ENCODE data around the gene ELMO3. TPM values are rescaled to one million over a fixed set of nuclear protein-coding genes. Genes with fewer than 3 reads are reported as not detected.

ELMO3 gene
- total and polyA plus RNA-seq, 4 donors: 1.7 to 3.8 (median 3.1) TPM

GRCh38 chr16:67170168-67170948, 28.6 kb upstream of the ELMO3 start, which contains the start of gene NOL3:
Gene NOL3 (plus strand): TSS chr16:67170538.
- H3K4me3 ChIP-seq (ENCODE audit: low read depth in 1 of 3, low read length in 3 of 3): peak within 1 kb of the TSS in 2 of 3 donors; percentile 49 to 60

GRCh38 chr16:67170949-67171649, 27.8 kb upstream of the ELMO3 start:
- no peaks in the 10 kb centered on the region for H3K27me3 ChIP-seq (ENCODE audit: control insufficient read depth in 4 of 4, insufficient read depth in 4 of 4, low read length in 3 of 4)
- DNase-seq (ENCODE audit: low spot score): no peak
- peak overlapping the region; percentile 13 to 65 for H3K9ac ChIP-seq (ENCODE audit: low read depth in 1 of 2, low read length in 2 of 2)
- peaks cover 0 to 2% (median 0%) of the 10 kb centered on the region in 4 donors for H3K36me3 ChIP-seq (ENCODE audit: control insufficient read depth in 4 of 4, insufficient read depth in 3 of 4, low read depth in 1 of 4, low read length in 3 of 4)
- H3K9me3 ChIP-seq (ENCODE audit: control insufficient read depth in 4 of 4, low read length in 3 of 4): no peaks in the 10 kb centered on the region
- WGBS: 67% methylated on average over 14 of the region's 14 CpGs
- peaks cover 11 to 26% (median 19%) of the 10 kb centered on the region in 4 donors for H3K4me1 ChIP-seq (ENCODE audit: control insufficient read depth in 4 of 4, insufficient read depth in 4 of 4, low read length in 3 of 4)
- H3K4me3 ChIP-seq (ENCODE audit: low read depth in 1 of 3, low read length in 3 of 3): peak overlapping the region in 1 of 3 donors; percentile 60
- H3K27ac ChIP-seq (ENCODE audit: low read depth in 1 of 2, low read length in 2 of 2): peak overlapping the region in 1 of 2 donors; percentile 60
- TF ChIP-seq HNF4G (IDR thresholded peaks at IDR 0.05) (no peak), EGR1 (IDR thresholded peaks at IDR 0.05; ENCODE audit: low read depth in 2 of 2) (no peak), NR2F2 (IDR thresholded peaks at IDR 0.05) (peak; percentile 26)

More at GRCh38 chr16:67170168-67170948, 28.6 kb upstream of the ELMO3 start, which contains the start of gene NOL3:
- Histone ChIP-seq H3K27ac (ENCODE audit: low read depth in 1 of 2, low read length in 2 of 2) (peak within 1 kb of the TSS in 1 of 2 donors; percentile 60), H3K4me1 (ENCODE audit: control insufficient read depth in 4 of 4, insufficient read depth in 4 of 4, low read length in 3 of 4) (peaks cover 11 to 27% (median 19%) of the 10 kb centered on the region in 4 donors), H3K9me3 (ENCODE audit: control insufficient read depth in 4 of 4, low read length in 3 of 4) (no peaks in the 10 kb centered on the region), H3K36me3 (ENCODE audit: control insufficient read depth in 4 of 4, insufficient read depth in 3 of 4, low read depth in 1 of 4, low read length in 3 of 4) (peaks cover 0 to 2% (median 0%) of the 10 kb centered on the region in 4 donors), H3K9ac (ENCODE audit: low read depth in 1 of 2, low read length in 2 of 2) (peak within 1 kb of the TSS; percentile 13 to 65), H3K27me3 (ENCODE audit: control insufficient read depth in 4 of 4, insufficient read depth in 4 of 4, low read length in 3 of 4) (no peaks in the 10 kb centered on the region)
- TF ChIP-seq RAD21 (IDR thresholded peaks at IDR 0.05) (no peak), SP1 (IDR thresholded peaks at IDR 0.05) (peak; percentile 26)
- 6% methylated on average over 50 of the region's 50 CpGs for WGBS
- peak; percentile 69 for DNase-seq (ENCODE audit: low spot score)

- H3K4me1 ChIP-seq (ENCODE audit: control insufficient read depth in 4 of 4, insufficient read depth in 4 of 4, low read length in 3 of 4): peaks cover 13 to 33% (median 23%) of the 10 kb centered on the region in 4 donors
- DNase-seq (ENCODE audit: low spot score): no peak
- no peaks in the 10 kb centered on the region for H3K36me3 ChIP-seq (ENCODE audit: control insufficient read depth in 4 of 4, insufficient read depth in 3 of 4, low read depth in 1 of 4, low read length in 3 of 4)
- no peak overlapping the region for H3K4me3 ChIP-seq (ENCODE audit: low read depth in 1 of 3, low read length in 3 of 3)
- no peak for TF ChIP-seq CTCF (IDR thresholded peaks at IDR 0.05; ENCODE audit: low read depth, low read length, missing input control)
- no peak for TF ChIP-seq NR2F2 (IDR thresholded peaks at IDR 0.05)
- no peak for TF ChIP-seq JUND (IDR thresholded peaks at IDR 0.05)
- TF ChIP-seq HNF4G (IDR thresholded peaks at IDR 0.05): no peak
- TF ChIP-seq HNF4A (conservative IDR thresholded peaks at IDR 0.05): no peak
- no peak for TF ChIP-seq GABPA (IDR thresholded peaks at IDR 0.05 in 1 of 2, conservative IDR thresholded peaks at IDR 0.05 in 1 of 2)
- TF ChIP-seq RXRA (IDR thresholded peaks at IDR 0.05): no peak
- no peak for TF ChIP-seq MAX (IDR thresholded peaks at IDR 0.05)
- TF ChIP-seq REST (IDR thresholded peaks at IDR 0.05): no peak
- TF ChIP-seq SP1 (IDR thresholded peaks at IDR 0.05): no peak
- TF ChIP-seq FOXA1 (IDR thresholded peaks at IDR 0.05): no peak
- TF ChIP-seq ZBTB33 (IDR thresholded peaks at IDR 0.05): no peak
- TF ChIP-seq FOXA2 (IDR thresholded peaks at IDR 0.05): no peak
- no peak for TF ChIP-seq ATF3 (IDR thresholded peaks at IDR 0.05)
- no peak for TF ChIP-seq YY1 (IDR thresholded peaks at IDR 0.05)
- TF ChIP-seq RAD21 (IDR thresholded peaks at IDR 0.05): no peak
- no peak for TF ChIP-seq TAF1 (conservative IDR thresholded peaks at IDR 0.05)
- TF ChIP-seq EGR1 (IDR thresholded peaks at IDR 0.05; ENCODE audit: low read depth in 2 of 2): no peak
- H3K27ac ChIP-seq (ENCODE audit: low read depth in 1 of 2, low read length in 2 of 2): peak overlapping the region; percentile 66 to 71
- H3K27me3 ChIP-seq (ENCODE audit: control insufficient read depth in 4 of 4, insufficient read depth in 4 of 4, low read length in 3 of 4): no peaks in the 10 kb centered on the region
- H3K9me3 ChIP-seq (ENCODE audit: control insufficient read depth in 4 of 4, low read length in 3 of 4): no peaks in the 10 kb centered on the region
- 89% methylated on average over 1 of the region's 1 CpG for WGBS
- peak overlapping the region in 1 of 2 donors; percentile 60 for H3K9ac ChIP-seq (ENCODE audit: low read depth in 1 of 2, low read length in 2 of 2)
Measured at GRCh38 chr16:67173323-67173722, 25.6 kb upstream of the ELMO3 start.
